PC-3 (cell line): ENCODE results near the gene TBC1D2B. TPM values are rescaled to one million over a fixed set of nuclear protein-coding genes. Genes with fewer than 3 reads are reported as not detected.

Experiments
- ATAC-seq: fragments of 200-7000 bp; cut with Tn5 transposase; 2 replicates; pipeline ENCODE4 v1.9.1; 2020; ENCODE audit warnings: mild to moderate bottlenecking, moderate library complexity
- BruUV-seq: library from RNA; stranded (reverse); fragments of 400-500 nt; replicated peaks from 2 replicates; lab custom pipeline; 2021; lab: Mats Ljungman, UMichigan
- CTCF ChIA-PET: fragments of 300-600 bp; sonication (Branson Sonifier 250); formaldehyde crosslinking; loops from one replicate; lab custom pipeline; 2022; ENCODE audit warnings: antibody characterized with exemption; lab: Charles Lee
- POLR2A ChIA-PET: fragments of 300-600 bp; sonication (Branson Sonifier 250); formaldehyde crosslinking; loops from one replicate; lab custom pipeline; 2022; ENCODE audit warnings: antibody characterized with exemption; ENCODE audit not compliant: unreplicated experiment; lab: Charles Lee
- DNase-seq: peaks from one replicate; pipeline ENCODE4 v3.0.0-alpha.2; 2015
- H2AFZ ChIP-seq: fragments of 300-600 bp; sonication (generic); 2 replicates; pipeline ENCODE4 v1.6.0; 2016; ENCODE audit warnings: antibody characterized with exemption, low read length
- H3F3A ChIP-seq: fragments of 300-600 bp; sonication (generic); one replicate; pipeline ENCODE4 v1.6.0; 2017; ENCODE audit warnings: antibody characterized with exemption, low read length, control low read depth, mild to moderate bottlenecking; ENCODE audit not compliant: unreplicated experiment
- H3K27ac ChIP-seq: fragments of 300-600 bp; sonication (generic); 2 replicates; pipeline ENCODE4 v1.5.1; 2016; ENCODE audit warnings: mild to moderate bottlenecking, low read length
- H3K27me3 ChIP-seq: fragments of 300-600 bp; sonication (generic); 2 replicates; pipeline ENCODE4 v1.6.1; 2016; ENCODE audit warnings: low read length, mixed read lengths
- H3K36me3 ChIP-seq: fragments of 300-600 bp; sonication (generic); 2 replicates; pipeline ENCODE4 v1.6.1; 2016; ENCODE audit warnings: low read depth, mixed run types, low read length, mixed read lengths
- H3K4me1 ChIP-seq: fragments of 300-600 bp; sonication (generic); 2 replicates; pipeline ENCODE4 v1.5.1; 2016; ENCODE audit warnings: low read length; ENCODE audit not compliant: insufficient read depth
- H3K4me2 ChIP-seq: fragments of 300-600 bp; sonication (generic); 2 replicates; pipeline ENCODE4 v1.6.0; 2016; ENCODE audit warnings: low read length
- H3K4me3 ChIP-seq: fragments of 300-600 bp; sonication (generic); 2 replicates; pipeline ENCODE4 v1.5.1; 2016; ENCODE audit warnings: mild to moderate bottlenecking, low read length, mixed read lengths
- H3K79me2 ChIP-seq: fragments of 300-600 bp; sonication (generic); 2 replicates; pipeline ENCODE4 v1.6.1; 2017; ENCODE audit warnings: low read length, mixed read lengths
- H3K9ac ChIP-seq: fragments of 300-600 bp; sonication (generic); 2 replicates; pipeline ENCODE4 v1.6.0; 2016; ENCODE audit warnings: mild to moderate bottlenecking, low read length
- H3K9me2 ChIP-seq: fragments of 300-600 bp; sonication (generic); replicated peaks from 2 replicates; pipeline ENCODE4 v1.6.1; 2016; ENCODE audit warnings: mixed run types, low read length, mixed read lengths
- H3K9me3 ChIP-seq: fragments of 300-600 bp; sonication (generic); 2 replicates; pipeline ENCODE4 v1.6.1; 2016; ENCODE audit warnings: low read length, mixed read lengths
- H4K20me1 ChIP-seq: fragments of 300-600 bp; sonication (generic); 2 replicates; pipeline ENCODE4 v1.6.1; 2016; ENCODE audit warnings: low read length, mixed read lengths
- EZH2 ChIP-seq: fragments of 300-600 bp; sonication (generic); IDR thresholded peaks from one replicate; pipeline ENCODE4 v1.6.1; 2017; ENCODE audit warnings: antibody characterized with exemption, mild to moderate bottlenecking, low read length; ENCODE audit not compliant: unreplicated experiment
- EZH2phosphoT487 ChIP-seq: fragments of 300-600 bp; sonication (generic); IDR thresholded peaks from 2 replicates; pipeline ENCODE4 v1.6.1; 2018; ENCODE audit warnings: mild to moderate bottlenecking, antibody characterized with exemption, low read length, borderline replicate concordance
- intact Hi-C: fragments of 100-400 bp; cut with micrococcal nuclease; formaldehyde crosslinking; loops from 2 replicates; pipeline ENCODE4 v1.9.0; 2023
- total RNA-seq: library from RNA; depleted of rRNA; stranded (reverse); fragments of >200 nt; gene quantifications from 2 replicates; pipeline ENCODE4 v1.2.3, GENCODE V29; 2014
- TF ChIP-seq, protein P1 (sequence below): fragments of 300-600 bp; sonication (generic); conservative IDR thresholded peaks from 2 replicates; pipeline ENCODE4 v1.5.1; 2017; ENCODE audit warnings: antibody characterized with exemption, low read depth, mild to moderate bottlenecking, low read length

Gene TBC1D2B
- total RNA-seq, 1 experiment from 2014 or later, result 19.0 TPM

GRCh38 chr15:78001656-78002055 is 75.9 kb downstream of the TBC1D2B start:
- no peaks in the 10 kb centered on the region; the same call in 1 of the 2 replicates for H3K36me3 ChIP-seq
- peaks cover 3% of the 10 kb centered on the region; the same call in 1 of the 2 replicates for H4K20me1 ChIP-seq
- TF ChIP-seq, protein P1, sequence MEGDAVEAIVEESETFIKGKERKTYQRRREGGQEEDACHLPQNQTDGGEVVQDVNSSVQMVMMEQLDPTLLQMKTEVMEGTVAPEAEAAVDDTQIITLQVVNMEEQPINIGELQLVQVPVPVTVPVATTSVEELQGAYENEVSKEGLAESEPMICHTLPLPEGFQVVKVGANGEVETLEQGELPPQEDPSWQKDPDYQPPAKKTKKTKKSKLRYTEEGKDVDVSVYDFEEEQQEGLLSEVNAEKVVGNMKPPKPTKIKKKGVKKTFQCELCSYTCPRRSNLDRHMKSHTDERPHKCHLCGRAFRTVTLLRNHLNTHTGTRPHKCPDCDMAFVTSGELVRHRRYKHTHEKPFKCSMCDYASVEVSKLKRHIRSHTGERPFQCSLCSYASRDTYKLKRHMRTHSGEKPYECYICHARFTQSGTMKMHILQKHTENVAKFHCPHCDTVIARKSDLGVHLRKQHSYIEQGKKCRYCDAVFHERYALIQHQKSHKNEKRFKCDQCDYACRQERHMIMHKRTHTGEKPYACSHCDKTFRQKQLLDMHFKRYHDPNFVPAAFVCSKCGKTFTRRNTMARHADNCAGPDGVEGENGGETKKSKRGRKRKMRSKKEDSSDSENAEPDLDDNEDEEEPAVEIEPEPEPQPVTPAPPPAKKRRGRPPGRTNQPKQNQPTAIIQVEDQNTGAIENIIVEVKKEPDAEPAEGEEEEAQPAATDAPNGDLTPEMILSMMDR, result no peak
- no peak for TF ChIP-seq EZH2phosphoT487
- no peak for TF ChIP-seq EZH2
- intact Hi-C loops, result loop anchor here (10.0 kb wide), 1 partner anchor 73 kb away; the partner anchor contains the start of gene TBC1D2B
- no peaks in the 10 kb centered on the region for H3K79me2 ChIP-seq
- CTCF ChIA-PET, result no interaction called here
- H3K4me3 ChIP-seq, result no peak overlapping the region
- no peak overlapping the region for H3K4me2 ChIP-seq
- no peak overlapping the region for H3K9ac ChIP-seq
- no peak overlapping the region for H2AFZ ChIP-seq
- 0 out of 2 replicates have a peak, but pooled peaks cover 3% of the 10 kb centered on the region for H3K4me1 ChIP-seq
- H3F3A ChIP-seq, result no peaks in the 10 kb centered on the region
- POLR2A ChIA-PET, result no interaction called here
- no peak for ATAC-seq
- no peaks in the 10 kb centered on the region for H3K9me3 ChIP-seq
- no peak for DNase-seq
- no peak overlapping the region for H3K27ac ChIP-seq
- H3K27me3 ChIP-seq, result no peaks in the 10 kb centered on the region
- H3K9me2 ChIP-seq, result no peaks in the 10 kb centered on the region
- BruUV-seq, result no TSS peak

DNA sequence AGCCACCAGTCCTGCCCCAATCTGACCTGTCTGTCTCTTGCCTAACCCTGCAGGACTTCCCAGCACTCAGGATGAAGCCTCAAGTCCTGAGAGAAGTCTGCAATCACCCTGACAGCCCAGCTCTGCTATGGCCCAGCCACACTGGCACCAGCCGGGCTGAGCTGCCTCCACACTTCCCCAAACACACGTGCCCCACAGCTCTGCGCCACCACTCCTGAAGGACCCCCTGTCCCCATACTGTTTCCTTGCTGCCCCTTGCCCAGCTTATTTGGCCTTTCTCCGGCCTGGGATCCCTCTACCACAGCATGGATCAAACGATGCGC is 76.6 kb downstream of the TBC1D2B start:
- no peaks in the 10 kb centered on the region for H3K9me3 ChIP-seq
- no peak overlapping the region for H2AFZ ChIP-seq
- no peaks in the 10 kb centered on the region for H3K79me2 ChIP-seq
- POLR2A ChIA-PET, result no interaction called here
- no peak overlapping the region for H3K4me3 ChIP-seq
- no peaks in the 10 kb centered on the region for H3K9me2 ChIP-seq
- CTCF ChIA-PET, result interaction anchor here (0.5 kb wide), 1 partner anchor 107 kb away, joined by 3 read pairs; no protein-coding TSS in a partner anchor
- ATAC-seq, result no peak
- H3F3A ChIP-seq, result no peaks in the 10 kb centered on the region
- no peaks in the 10 kb centered on the region; the same call in 1 of the 2 replicates for H3K36me3 ChIP-seq
- H4K20me1 ChIP-seq, result peaks cover 3% of the 10 kb centered on the region; the same call in 1 of the 2 replicates
- no peak for DNase-seq
- TF ChIP-seq, protein P1, result no peak
- TF ChIP-seq EZH2phosphoT487 (no peak), EZH2 (no peak)
- no peak overlapping the region for H3K4me2 ChIP-seq
- no TSS peak for BruUV-seq
- H3K27ac ChIP-seq, result no peak overlapping the region
- no peaks in the 10 kb centered on the region for H3K27me3 ChIP-seq
- H3K4me1 ChIP-seq, result 0 out of 2 replicates have a peak, but pooled peaks cover 3% of the 10 kb centered on the region
- no peak overlapping the region for H3K9ac ChIP-seq
- intact Hi-C loops, result loop anchor here (1.0 to 10.0 kb wide), 2 partner anchors 74 to 107 kb away; partner anchors contain the start of gene TBC1D2B
